GM19395 (cell line): ENCODE data around the gene CTSO.

Source experiments
- ATAC-seq: cut with Tn5 transposase; IDR thresholded peaks from one replicate; pipeline ENCODE4 v1.9.1; 2021; ENCODE audit warnings: mild to moderate bottlenecking, moderate library complexity; ENCODE audit not compliant: unreplicated experiment

Gene CTSO, protein sequence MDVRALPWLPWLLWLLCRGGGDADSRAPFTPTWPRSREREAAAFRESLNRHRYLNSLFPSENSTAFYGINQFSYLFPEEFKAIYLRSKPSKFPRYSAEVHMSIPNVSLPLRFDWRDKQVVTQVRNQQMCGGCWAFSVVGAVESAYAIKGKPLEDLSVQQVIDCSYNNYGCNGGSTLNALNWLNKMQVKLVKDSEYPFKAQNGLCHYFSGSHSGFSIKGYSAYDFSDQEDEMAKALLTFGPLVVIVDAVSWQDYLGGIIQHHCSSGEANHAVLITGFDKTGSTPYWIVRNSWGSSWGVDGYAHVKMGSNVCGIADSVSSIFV

DNA sequence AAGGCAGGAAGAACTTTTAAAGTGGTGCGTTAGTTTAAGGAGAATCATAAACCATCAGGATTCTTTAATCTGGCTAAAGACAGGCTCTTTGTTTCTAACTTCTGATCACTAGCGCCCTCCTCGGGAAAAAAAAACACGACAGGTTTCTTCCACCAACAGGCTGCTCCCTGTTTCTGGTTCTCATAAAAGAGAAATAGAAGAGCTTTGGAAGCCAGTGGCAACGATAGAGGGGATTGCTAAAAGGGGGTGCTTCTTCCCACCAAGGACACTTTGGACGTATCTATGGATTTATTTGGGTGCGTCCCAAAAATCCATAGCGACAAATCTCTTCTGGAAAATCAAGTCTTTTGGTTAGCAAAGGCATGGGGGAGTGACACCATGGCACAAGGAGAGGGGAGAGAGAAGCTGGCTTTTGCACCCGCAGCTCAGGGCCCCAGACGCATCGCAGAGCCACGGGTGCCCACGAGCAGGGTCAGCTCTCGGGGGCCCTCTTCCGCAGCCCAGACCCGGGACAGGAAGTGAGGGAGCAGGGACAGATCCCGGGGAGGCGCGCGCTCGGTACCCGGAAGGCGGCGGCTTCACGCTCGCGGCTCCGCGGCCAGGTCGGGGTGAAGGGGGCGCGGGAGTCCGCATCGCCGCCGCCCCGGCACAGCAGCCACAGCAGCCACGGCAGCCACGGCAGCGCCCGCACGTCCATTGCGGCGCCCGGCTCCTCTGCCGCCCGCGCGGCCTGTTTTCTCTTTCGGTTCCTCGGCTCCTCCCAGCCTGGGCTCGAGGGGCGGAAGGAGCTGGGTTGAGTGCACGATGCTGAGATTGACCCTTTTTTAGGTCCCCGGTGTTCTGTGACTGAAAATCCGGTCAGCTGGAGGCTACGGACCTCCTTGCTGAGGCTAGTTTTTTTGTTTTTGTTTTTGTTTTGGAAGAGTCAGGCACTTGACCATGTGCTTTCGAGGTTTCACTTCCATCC, at the start of gene CTSO:
TSS of gene CTSO (minus strand) at position 716 of the 967 bp plus-strand sequence. CDS start at position 697, 19 bp downstream.
- ATAC-seq = peak; percentile 94

DNA sequence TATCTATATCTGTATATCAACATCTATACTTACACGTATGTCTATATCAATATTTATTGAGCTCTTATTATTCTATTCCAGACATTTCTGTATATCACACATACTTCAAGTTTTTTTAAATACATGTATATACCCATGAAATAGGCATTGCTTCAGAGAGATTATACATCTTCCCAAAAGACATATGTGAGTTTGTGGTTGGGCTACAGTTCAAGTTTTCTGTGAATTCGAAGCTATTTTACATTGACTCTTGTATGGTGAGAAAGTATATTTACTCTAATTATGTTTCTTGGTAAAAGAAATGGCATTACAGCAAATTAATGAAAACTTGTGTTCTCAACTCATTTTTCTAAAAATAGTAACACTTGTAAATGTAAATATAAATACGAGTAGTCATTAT, 46.8 kb upstream of the CTSO start:
- no peak for ATAC-seq

DNA sequence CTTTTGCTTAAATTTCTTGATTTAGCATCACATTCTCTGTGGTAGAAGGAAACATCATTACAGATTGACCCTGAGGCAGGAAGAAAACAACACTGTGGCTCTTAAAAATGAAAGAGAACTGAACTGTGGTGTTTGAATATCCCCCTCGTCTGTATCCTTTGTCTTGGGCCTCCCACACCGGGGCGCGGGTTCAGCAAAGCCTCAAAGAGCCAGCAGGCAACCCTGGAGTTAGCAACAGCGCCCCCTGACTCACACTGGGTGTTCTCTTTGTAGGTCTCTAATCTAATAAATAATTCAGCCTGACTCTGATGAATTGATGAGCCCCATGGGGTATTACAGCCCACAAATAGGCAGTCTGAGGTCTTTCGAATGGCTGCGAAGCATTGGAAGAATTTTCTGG, 46.1 kb upstream of the CTSO start:
- ATAC-seq = no peak

- no peak for ATAC-seq
These were observed 41.4 kb upstream of the CTSO start for GRCh38 chr4:155995069-155995468.

DNA sequence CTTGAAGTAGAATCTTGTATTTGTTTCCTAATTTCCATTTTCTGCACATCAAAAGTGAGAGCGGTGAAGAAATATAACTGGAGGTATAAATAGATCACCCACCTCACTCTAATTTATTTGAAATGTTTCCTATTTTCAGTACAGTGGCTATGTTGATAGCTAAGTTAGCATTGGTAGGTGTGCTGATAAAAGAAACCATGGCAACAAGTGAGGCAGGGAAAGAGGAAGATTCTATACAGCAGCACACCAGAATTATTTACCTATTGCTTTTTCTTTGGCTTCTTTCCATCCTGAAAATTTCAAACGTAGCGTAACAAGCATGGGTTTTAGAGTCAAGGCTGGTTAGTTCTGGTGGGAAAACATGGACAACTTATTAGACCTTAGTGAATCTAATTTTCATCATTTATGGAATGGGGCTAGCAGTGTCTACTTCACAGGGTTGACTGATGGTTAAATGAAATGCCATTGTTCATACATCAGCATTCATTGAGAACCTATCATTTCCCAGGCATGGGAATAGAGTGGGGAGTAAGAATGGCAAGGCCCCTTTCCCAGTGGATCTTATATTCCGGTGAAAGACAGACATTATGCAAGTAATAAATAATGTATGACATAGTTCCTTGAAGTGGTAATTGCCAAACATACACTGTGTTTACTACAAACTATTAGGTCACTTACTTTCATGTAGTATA, 30.6 kb upstream of the CTSO start:
- ATAC-seq = no peak

DNA sequence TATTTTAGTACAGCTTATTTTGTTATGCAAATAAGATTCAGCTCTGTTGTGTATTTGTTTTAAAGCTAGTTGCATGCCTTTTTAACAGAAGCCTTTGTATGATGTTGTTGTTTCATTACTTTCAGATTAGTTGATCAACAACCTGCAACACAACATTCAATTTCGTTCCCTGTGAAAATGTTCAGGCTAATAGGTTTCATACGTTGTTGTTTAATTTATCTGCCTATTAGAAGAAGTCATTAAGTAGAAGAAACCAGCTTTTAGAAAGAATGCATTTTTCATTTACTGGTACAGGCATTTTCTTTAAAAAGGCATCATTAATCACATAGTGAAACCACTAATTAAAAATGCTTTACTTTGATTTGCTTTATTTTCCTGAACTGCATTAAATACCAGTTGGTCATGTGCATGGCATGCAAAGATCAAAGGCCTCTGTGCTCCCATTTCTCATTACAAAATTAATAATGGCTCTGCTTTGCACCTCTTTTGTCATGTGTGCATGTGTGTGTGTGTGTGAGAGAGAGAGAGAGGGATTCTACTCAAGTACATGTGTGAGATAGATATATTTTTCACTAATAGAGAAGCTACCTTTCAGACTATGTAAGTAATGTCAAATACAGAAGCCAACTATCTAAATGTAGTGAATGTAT, 29.2 kb upstream of the CTSO start:
- ATAC-seq = no peak

DNA sequence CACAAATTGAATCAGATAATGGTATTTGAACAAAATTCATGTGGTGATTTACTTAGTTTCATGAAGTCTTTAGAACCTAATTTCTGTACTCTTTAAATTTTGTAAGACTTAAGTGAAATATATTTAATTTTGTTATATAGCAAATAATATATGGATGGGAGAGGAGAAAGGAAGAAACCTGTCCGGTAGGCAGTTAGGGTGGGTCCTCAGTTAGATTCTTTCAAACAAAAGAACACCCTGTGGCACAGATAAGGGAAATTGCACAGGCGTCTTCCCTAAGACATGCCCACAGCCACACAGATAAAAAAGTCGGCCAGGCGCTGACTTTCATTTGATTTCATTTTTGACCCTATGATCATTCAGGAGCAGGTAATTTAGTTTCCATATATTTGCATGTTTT, 25.1 kb upstream of the CTSO start:
- ATAC-seq = no peak

- ATAC-seq = no peak
These were observed 21.8 kb upstream of the CTSO start for GRCh38 chr4:155975511-155975910.

- ATAC-seq = peak; percentile 10
These were observed 21.3 kb upstream of the CTSO start for GRCh38 chr4:155974996-155975395.

DNA sequence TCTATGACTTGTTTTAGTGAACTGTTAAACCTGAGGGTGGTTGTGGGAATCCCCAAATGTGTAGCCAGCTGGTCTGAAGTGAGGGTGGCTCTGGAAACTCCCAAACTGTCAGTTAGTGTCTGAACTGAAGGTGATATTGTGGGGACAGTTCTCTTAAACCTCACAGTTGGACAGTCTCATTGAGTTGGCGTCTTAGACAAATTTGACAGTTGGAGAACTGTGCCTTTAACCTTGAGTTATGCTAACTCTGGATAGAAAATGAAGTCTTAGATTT, 20.7 kb upstream of the CTSO start:
- ATAC-seq = peak; percentile 91

GRCh38 chr4:155973639-155974475, 20.2 kb upstream of the CTSO start:
- ATAC-seq = peak; percentile 45

DNA sequence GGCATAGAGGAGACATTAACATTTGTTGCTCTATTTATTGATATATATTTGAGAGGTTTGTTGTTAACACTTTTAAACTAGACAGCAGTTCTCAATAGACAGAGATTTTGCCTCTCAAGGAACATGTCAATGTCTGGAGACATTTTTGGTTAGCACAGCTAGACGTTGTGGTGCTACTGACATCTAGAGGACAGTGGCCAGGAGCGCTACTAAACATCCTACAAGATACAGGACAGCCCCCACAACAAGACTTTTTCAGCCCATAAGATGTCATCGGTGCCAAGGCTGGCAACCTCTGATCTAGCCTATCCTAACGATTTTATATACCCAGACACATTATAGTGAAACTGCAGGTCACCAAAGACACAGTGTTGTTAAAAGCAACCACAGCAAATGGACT, 18.4 kb upstream of the CTSO start:
- no peak for ATAC-seq

DNA sequence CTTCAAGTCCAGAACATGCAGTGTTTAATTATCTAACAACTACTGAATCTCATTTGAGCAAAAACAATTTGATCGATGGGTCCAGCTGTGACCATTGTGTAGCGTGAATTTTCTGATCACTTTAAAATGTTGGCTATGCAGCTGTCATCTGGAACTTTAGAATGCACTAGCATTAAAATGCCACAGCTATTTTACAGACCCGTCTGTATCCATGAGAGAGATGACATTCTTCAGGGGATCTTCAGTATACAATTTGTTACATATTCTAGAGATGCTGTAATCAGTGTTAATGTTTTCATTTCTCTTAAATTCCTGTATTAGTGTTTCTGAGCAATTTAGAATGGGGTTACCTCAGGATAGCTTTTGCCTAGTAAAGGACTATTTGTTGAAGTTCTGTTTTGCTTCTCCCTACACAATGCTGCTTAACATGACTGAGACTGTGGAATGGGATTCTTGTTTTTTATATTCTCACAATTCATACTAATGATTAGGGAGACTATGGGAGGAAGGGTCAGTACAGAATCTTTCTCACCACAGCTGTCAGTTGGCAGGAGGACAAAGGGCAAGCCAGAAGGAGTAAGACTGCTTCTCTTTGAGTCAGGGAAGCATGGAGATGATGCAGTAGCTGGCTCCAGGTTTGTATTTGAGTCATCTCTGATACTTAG, 13.2 kb upstream of the CTSO start:
- ATAC-seq = no peak

DNA sequence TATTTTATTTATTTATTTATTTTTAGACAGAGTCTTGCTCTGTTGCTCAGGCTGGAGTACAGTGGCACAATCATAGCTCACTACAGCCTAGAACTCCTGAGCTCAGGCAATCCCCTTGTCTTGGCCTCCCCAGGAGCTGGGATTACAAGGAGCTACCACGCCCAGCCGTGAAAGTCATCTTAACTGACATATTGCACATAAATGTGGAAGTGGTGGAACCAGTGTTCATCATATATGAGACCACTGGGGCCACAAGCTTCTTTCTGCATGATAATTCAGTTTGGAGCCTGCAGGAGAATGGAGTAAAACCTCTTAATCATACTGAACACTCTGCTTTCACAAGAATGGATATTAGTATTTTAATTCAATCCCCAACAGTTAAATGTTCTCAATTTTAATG, 12.5 kb upstream of the CTSO start:
- no peak for ATAC-seq

GRCh38 chr4:155964016-155964891, 10.6 kb upstream of the CTSO start:
- no peak for ATAC-seq

GRCh38 chr4:155962767-155963166, 9.1 kb upstream of the CTSO start:
- ATAC-seq = no peak

DNA sequence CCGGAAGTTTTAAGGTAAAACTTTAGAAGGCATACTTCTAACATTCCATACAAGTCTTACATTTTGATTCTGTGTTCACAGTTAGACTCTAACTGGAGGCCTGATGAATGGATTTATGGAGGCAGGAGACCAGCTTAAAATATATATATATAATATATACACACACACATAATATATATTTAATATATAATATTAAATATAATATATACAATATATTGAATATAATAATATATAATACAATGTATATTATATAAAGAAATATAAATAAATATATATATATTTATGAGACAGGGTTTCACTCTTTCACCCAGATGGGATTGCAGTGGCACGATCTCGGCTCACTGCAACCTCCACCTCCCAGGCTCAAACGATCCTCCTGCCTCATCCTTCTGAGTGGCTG, 7.9 kb upstream of the CTSO start:
- ATAC-seq = no peak

DNA sequence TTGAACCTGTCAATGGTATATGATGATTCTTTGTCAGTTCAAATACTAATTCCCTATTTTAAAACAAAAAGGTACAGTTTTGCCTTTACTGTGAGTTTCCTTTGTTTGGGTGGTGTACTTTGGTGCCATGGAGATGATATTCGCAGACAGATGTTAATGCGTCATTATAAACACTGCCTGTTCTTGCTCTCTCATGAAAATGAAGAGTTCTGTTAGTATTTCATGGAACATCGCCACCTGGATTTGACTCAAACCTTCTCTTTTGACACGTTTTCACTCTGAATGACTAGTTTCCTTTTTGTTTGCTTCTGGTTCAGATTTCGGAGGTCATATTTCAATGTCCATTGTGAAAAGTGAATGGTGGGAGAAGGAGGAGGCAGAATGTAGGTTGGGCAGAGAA, 6.9 kb upstream of the CTSO start:
- ATAC-seq = no peak

GRCh38 chr4:155959417-155959816, 5.8 kb upstream of the CTSO start:
- ATAC-seq = no peak
